ENCODE data around the gene SF1. TPM values are rescaled to one million over a fixed set of nuclear protein-coding genes. Genes with fewer than 3 reads are reported as not detected.

The SF1 gene
- total RNA-seq, 6 donors from 2014 or later, result 231 to 625 (median 265) TPM

DNA sequence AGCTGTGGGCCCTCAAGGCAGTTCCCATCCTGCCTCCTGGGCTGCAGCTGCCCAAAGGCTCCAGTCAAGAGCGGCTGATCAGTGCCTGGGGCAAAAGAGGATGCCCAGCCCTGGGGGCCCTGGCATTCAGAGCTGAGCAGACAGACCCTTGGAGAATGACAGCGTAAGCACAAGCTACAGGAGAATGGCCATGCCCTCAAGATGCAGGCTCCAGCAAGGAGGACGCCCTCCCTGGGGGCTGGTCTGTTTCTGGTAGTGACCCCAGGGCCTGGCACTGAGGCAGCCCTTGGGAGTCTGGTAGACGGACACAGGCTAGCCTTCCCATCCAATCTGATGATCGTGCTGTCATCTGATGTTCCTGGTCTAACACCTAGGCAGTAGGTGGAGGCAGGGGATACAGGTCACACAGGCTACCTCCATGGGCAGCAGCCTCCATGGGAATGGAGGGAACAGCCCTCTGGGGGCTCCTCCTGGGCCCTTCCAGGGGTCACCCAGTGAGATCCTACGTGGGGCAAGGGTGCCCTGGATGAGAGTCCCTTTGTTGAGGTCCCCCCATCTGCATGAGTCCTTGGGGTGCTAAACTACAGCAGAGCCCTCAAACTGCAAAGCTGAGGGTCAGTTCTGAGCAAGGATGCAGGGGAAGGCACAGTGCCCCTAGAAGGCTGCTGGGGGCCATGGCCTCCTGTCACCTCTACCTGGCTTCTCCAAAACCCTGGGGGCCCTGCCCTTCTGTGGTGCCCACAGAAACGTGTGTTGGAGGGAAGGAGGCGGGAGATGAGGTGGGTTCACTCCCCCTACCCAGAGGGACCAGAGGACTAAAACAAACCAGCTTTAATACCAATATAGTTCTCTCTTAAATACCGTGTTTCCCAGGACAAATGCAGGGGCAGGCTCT lies 10.2 kb upstream of the SF1 start:
- ATAC-seq (ENCODE audit: low FRiP score in 2 of 2) (no peak), DNase-seq (no peak)
- H3K4me3 ChIP-seq, result no peak overlapping the region
- peak overlapping the region in 3 of 4 donors; percentile 33 to 61 (median 42) for H3K27ac ChIP-seq
- H3K9me3 ChIP-seq, result no peaks in the 10 kb centered on the region
- H3K36me3 ChIP-seq, result peaks cover 0 to 48% (median 30%) of the 10 kb centered on the region in 4 donors
- 78 to 92% methylated on average over 5 to 9 of the region's 9 CpGs for WGBS, 2 donors
- no peaks in the 10 kb centered on the region for H3K27me3 ChIP-seq
- H3K4me1 ChIP-seq, result peaks cover 0 to 11% (median 5%) of the 10 kb centered on the region in 4 donors
- TF ChIP-seq, protein P1, sequence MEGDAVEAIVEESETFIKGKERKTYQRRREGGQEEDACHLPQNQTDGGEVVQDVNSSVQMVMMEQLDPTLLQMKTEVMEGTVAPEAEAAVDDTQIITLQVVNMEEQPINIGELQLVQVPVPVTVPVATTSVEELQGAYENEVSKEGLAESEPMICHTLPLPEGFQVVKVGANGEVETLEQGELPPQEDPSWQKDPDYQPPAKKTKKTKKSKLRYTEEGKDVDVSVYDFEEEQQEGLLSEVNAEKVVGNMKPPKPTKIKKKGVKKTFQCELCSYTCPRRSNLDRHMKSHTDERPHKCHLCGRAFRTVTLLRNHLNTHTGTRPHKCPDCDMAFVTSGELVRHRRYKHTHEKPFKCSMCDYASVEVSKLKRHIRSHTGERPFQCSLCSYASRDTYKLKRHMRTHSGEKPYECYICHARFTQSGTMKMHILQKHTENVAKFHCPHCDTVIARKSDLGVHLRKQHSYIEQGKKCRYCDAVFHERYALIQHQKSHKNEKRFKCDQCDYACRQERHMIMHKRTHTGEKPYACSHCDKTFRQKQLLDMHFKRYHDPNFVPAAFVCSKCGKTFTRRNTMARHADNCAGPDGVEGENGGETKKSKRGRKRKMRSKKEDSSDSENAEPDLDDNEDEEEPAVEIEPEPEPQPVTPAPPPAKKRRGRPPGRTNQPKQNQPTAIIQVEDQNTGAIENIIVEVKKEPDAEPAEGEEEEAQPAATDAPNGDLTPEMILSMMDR (IDR thresholded peaks at IDR 0.05), result no peak
- TF ChIP-seq EP300 (IDR thresholded peaks at IDR 0.05) (no peak), POLR2AphosphoS5 (IDR thresholded peaks at IDR 0.05) (no peak), POLR2A (IDR thresholded peaks at IDR 0.05) (no peak)

DNA sequence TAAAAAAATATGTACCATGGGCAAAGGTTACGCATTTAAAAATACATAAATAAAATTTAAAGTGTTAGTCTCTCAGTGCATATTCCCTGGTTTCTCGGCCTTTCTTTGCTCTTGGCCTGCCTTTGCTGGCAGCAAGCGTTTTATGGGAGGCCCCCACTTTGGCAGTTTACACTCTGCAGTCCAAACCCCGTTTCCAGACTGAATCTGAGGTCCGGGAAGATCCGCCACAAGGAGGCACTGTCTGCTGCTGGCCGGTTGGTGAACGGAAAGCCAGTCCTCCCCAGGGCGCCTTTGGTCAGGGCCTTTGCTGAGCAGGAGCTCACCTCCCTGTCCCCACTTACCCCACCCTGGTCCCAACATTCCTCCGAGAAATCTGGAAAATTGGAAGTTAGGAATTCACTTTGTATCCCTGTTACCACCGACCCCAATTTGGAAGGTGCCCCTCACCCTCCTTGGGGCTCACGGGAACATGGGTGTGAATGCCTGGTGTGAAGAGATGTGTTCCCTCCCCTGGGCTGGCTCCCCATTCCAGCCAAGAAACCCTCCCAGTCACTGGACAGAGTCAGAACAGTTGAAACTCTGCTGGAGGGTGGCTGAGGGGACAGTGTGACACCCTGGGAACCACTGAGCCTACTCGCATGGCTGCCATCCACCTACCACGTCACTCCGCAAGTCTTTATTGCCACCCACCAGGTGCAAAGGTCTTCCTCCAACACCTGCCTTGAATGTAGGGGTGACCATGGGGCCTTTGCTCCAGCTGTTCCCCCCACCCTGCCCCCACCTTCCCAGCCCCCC lies 9.4 kb upstream of the SF1 start:
- Histone ChIP-seq H3K27me3 (no peaks in the 10 kb centered on the region), H3K36me3 (peaks cover 0 to 46% (median 30%) of the 10 kb centered on the region in 4 donors), H3K4me3 (no peak overlapping the region), H3K27ac (peak overlapping the region in 3 of 4 donors; percentile 33 to 61 (median 42)), H3K4me1 (peaks cover 0 to 10% (median 2%) of the 10 kb centered on the region in 4 donors), H3K9me3 (no peaks in the 10 kb centered on the region)
- TF ChIP-seq POLR2A (IDR thresholded peaks at IDR 0.05), result no peak
- TF ChIP-seq, protein P1 (IDR thresholded peaks at IDR 0.05), result peak; percentile 56 to 70 (median 64)
- ATAC-seq (ENCODE audit: low FRiP score in 2 of 2) (peak; percentile 75 to 79), DNase-seq (peak in 1 of 2 donors; percentile 73)
- WGBS, 2 donors, result 19 to 43% methylated on average over 7 to 15 of the region's 15 CpGs

DNA sequence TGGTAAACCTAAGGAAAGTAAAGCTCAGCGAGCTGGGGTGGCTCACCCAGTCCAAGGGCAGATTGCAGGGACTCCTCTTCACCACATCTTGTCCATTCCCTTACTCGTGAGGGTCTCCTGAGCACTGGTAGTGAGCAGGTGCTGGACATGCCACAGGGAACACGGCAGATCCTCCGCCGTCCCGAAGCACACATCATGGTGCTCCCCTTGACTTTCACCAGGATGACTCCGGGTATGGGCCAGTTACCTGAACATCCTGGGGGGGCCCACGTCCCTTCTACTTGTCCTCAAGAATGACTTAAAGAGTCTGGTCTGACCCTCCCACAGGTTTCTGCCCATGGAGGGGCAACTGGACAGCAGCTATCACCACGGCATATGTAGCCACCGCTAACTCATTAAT lies 8.0 kb upstream of the SF1 start:
- H3K27ac ChIP-seq, result no peak overlapping the region
- peaks cover 0 to 10% (median 2%) of the 10 kb centered on the region in 4 donors for H3K4me1 ChIP-seq
- no peaks in the 10 kb centered on the region for H3K27me3 ChIP-seq
- no peak for DNase-seq
- TF ChIP-seq POLR2A (IDR thresholded peaks at IDR 0.05) (no peak), EP300 (IDR thresholded peaks at IDR 0.05) (no peak), POLR2AphosphoS5 (IDR thresholded peaks at IDR 0.05) (no peak)
- TF ChIP-seq, protein P1 (IDR thresholded peaks at IDR 0.05), result no peak
- H3K36me3 ChIP-seq, result peaks cover 0 to 32% (median 24%) of the 10 kb centered on the region in 4 donors
- 94% methylated on average over 10 of the region's 10 CpGs for WGBS, 2 donors
- no peak overlapping the region for H3K4me3 ChIP-seq
- H3K9me3 ChIP-seq, result no peaks in the 10 kb centered on the region
- no peak for ATAC-seq (ENCODE audit: low FRiP score in 2 of 2)

- TF ChIP-seq POLR2A (IDR thresholded peaks at IDR 0.05), result no peak
- no peak for TF ChIP-seq POLR2AphosphoS5 (IDR thresholded peaks at IDR 0.05)
- TF ChIP-seq, protein P1 (IDR thresholded peaks at IDR 0.05), result no peak
- no peak for TF ChIP-seq EP300 (IDR thresholded peaks at IDR 0.05)
- Histone ChIP-seq H3K4me1 (peaks cover 0 to 11% (median 2%) of the 10 kb centered on the region in 4 donors), H3K4me3 (no peak overlapping the region), H3K36me3 (peaks cover 0 to 20% (median 18%) of the 10 kb centered on the region in 4 donors), H3K27me3 (no peaks in the 10 kb centered on the region), H3K9me3 (no peaks in the 10 kb centered on the region), H3K27ac (no peak overlapping the region)
- WGBS, 2 donors, result 88 to 89% methylated on average over 12 of the region's 12 CpGs
- DNase-seq (no peak), ATAC-seq (ENCODE audit: low FRiP score in 2 of 2) (no peak)
Measured at GRCh38 chr11:64784813-64785581, 6.7 kb upstream of the SF1 start.

Data from upper lobe of left lung (tissue), 6 donors.